Cortex of kidney (tissue), 1 donor: ENCODE results near the gene PATJ.

ENCODE experiments used
- DNase-seq: peaks from one replicate; lab custom pipeline; 2025; lab: John Stamatoyannopoulos, UW

The PATJ gene

DNA sequence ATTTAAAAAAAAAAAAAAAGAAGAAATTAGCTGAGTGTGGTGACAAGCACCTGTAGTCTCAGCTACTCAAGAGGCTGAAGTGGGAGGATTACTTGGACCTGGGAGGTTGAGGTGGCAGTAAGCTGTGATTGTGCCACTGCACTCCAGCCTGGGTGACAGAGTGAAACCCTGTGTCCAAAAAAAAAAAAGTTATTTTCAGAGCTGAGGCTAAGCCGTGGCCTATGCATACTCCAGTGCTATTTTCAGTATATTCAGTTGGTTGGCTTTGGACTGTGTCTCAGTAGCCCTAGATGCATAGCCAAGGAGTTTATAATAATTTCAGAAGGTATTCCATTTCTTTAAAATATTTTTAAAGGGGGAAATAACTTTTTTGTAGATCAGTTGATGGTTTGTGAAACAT lies 311.9 kb downstream of the PATJ start:
- DNase-seq, result no peak

DNA sequence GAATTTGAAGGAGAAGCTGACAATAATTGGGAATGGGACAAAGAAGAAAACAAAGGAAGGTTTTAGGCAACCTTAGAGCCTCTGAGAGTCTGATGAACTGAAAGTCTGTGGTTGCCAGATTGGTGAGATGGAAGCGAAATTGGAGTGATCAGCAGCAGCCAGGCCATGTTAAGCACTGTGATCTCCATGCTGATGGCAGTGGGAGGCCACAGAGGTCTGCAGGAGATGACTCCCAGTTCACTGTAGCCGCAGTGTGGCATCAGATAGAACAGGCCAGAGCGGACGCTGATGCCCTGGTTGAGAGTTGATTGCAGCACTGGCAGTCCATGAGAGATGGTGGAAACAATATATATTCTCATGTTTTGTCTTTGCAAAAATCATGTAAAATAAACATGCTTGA lies 314.9 kb downstream of the PATJ start:
- DNase-seq, result no peak

DNA sequence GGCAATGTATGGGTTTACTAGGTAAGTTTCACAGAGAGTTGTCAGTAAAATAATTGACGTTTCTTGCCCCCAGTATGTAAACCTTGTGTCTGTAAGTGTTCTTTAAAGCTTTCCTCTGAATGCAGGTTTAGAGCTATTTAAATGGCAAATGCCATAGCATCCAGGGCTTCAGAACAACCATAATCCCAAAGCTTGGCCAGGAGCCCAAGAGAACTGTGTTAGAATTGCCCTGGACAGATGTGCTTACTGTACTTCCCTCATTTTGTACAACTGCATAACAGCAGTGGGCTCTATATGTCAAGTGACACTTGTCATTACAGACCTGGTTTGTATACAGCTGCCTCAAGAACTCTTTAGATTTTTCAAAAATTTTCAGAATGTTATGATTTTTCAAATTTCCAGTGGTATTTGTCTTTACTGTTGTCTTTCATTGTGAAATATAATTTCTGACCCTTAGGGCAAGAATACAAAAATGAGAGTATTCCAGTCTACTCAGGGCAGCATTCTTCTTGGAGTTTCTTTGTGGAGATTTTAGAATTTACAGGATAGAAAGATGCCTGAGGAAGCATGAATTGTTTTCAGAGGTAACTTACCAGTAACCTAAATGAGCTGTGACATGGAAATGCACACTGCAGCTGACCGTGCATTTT lies 315.5 kb downstream of the PATJ start:
- DNase-seq, result no peak

DNA sequence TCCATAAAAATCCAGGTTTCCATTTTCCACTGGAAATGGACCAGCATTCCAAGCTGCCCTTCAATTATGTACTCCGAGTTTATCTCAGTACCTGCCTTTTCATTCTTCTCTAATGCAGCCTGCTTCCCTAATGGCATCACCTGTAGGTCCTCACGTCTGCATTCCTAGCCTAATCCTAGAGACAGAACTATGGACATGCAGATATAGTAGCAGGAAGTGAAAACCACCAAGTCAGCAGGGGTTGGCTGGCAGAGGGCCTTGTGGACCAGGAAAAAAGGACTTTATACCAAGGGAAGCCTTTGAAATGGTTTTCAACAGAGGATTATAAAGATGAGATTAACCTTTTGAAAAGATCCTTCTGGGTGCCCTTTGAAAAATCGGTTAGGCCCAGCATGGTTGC lies 316.7 kb downstream of the PATJ start:
- DNase-seq, result no peak

DNA sequence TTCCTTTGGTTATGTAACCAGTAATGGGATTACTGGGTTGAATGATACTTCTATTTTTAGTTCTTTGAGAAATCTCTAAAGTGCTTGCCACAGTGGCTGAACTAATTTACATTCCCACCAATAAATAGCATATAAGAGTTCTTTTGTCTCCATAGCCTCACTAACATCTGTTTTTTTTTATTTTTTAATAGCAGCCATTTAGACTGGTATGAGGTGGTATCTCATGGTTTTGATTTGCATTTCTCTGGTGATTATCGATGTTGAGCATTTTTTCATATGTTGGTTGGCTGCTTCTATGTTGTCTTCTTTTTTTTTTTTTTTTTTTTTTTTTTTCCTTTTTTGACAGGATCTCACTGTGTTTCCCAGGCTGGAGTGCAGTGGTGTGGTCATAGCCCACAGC lies 319.8 kb downstream of the PATJ start:
- DNase-seq, result no peak

DNA sequence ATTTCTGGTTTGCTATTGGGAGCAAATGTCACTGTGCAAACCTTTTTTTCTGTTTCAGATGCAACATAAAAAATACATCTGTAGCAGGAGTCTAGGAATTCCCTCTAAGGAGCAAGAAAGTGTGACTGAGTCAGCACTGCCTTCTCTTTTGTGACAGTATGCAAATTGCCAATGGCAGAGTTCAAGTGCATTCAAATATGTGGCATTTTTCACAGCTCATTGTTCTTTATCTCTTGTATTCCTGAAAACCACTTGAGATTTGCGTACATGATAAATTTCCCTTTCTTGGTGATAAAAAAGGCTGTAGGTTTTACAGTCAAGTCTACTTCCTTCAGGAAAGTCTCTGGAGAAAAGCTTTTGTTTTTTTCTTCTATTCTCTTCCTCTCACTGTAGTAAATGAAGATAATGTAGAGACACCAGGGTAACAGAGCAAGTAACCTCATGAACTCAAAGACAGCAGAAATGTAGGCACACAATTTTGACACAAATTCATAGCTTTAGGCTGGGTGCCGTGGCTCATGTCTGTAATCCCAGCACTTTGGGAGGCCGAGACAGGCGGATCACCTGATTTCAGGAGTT lies 322.6 kb downstream of the PATJ start:
- no peak for DNase-seq

DNA sequence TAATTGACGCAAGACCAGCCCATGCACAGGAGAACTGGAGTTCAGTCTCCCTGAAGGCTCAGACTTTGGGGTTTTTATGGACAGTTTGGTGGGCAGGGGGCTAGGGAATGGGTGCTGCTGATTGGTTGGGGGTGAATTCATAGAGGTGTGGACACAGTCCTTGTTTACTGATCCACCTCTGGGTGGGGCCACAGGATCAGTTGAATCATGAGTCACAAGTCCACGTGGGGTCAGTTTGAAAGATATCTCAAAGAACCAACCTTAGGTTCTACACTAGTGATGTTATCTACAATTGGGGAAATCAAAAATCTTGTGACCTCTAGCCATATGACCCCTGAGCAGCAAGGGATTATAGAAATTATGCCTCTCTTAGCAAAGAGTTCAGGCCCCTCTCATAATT lies 324.4 kb downstream of the PATJ start:
- DNase-seq, result no peak

DNA sequence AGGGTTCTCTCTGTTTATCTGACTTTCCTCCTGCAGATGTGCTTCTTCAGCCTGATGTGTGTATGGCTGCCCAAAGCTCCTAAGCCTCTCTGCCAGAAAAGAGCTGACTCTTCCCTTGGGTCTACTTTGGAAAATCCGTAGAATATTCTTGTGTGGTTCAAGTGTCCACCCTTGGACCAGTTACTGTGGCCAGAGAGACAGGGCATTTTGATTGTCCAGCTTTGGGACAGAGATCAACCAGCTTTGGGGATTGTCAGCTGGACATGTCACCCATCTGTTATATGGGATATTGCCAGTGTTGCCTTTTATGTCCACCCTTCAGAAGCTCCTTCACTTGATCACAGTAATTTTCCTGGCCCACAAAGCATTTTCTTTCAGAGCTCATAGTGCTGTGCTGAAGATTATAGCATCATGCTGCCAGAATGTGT lies 326.1 kb downstream of the PATJ start:
- DNase-seq, result no peak

DNA sequence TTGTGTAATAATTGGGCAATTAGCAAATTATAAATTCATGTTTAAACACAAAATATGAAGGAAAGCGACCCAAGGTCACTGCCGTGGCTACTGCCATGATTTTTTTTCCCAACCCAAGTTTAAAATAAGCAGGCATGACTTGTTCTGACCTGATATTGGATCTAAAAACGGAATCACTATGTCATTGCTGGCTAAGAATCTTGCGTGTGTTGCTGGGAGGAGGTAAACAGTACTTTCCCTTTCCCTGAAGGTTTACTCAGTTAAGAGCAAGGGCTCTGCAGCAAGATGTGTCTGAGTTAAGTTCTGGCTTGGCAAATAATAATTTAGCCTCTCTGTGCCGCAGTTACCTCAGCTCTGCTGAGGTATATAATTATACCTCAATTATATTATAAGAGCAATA lies 326.7 kb downstream of the PATJ start:
- no peak for DNase-seq

DNA sequence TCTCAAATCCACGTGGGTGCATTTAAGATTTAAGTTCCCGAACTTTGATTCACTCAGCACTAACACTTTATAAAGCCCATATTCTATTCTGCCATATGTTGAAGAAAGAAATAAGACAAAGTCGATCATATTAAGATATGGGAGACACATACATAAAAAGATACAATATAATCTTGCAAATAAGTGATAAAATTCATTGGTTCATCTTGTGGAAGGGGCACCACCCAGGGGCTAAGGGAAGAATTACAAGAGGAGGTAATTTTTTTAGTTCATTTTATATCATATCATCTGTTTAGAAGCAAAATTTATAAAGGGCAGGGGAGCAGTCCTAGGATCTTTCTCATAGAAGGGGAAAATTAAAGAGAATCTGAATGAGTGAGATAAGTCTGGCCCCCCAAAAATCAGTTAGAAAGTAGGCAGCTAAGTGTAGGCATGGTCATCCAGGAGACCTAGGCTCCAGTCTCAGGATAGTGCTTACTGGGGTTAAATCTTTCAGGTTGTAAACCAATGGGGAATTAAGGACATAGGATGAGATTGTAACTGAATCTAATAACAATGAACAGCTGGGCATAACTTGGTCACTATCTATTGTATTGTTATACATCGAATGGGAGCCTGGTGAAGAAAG lies 328.2 kb downstream of the PATJ start:
- no peak for DNase-seq

DNA sequence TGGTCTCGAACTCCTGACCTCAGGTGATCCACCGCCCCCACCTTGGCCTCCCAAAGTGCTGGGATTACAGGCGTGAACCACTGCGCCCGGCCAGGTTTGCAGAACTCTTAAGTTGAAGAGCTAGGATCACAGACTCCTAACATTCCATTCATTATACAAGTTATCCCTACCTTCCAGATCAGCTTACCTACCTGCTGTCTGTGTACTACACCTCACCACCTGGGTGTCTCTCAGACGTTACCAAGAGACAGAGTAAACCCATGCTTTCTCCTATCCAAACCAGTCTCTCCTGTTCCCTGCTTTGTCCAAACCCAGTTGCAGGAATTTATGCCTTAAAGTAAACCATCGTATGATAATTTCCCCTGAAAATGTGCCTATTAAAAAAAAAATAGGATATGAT lies 329.4 kb downstream of the PATJ start:
- DNase-seq, result no peak

DNA sequence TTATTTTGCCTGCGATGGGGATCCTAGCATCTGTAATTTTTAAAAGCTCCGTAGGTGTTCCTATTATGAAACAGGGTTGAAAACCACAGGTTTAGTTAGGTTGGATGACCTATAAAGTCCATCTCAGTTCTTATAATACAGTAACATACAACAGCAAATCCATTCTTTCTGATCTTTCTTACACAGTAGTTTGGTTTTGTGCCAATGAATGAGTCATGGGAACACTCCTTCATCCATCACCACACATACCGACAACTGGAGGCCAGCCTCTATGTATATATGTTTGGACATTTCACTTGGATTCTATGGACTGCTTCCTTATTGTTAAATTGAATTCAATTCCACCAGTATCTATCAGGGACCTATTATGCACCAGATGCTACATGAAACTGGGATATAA lies 334.0 kb downstream of the PATJ start:
- DNase-seq, result no peak

DNA sequence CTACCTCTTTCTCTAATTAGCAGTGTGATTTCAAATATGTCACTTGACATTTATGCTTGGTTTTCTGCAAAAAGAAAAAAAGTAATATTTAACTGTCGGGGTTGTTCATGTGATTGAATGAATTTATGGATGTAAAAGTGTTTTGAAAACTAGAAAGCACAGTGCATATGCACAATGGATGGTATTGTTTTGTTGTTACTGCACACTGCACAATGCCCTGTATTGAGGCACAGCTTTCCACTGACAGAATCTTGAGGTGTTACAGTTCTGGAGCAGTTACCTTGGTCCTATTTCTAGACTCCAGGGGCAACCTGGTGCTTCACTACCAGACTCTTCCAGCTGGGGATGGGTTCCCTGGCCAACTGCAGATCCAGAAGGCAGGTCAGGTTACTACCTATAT lies 335.5 kb downstream of the PATJ start:
- DNase-seq, result no peak

DNA sequence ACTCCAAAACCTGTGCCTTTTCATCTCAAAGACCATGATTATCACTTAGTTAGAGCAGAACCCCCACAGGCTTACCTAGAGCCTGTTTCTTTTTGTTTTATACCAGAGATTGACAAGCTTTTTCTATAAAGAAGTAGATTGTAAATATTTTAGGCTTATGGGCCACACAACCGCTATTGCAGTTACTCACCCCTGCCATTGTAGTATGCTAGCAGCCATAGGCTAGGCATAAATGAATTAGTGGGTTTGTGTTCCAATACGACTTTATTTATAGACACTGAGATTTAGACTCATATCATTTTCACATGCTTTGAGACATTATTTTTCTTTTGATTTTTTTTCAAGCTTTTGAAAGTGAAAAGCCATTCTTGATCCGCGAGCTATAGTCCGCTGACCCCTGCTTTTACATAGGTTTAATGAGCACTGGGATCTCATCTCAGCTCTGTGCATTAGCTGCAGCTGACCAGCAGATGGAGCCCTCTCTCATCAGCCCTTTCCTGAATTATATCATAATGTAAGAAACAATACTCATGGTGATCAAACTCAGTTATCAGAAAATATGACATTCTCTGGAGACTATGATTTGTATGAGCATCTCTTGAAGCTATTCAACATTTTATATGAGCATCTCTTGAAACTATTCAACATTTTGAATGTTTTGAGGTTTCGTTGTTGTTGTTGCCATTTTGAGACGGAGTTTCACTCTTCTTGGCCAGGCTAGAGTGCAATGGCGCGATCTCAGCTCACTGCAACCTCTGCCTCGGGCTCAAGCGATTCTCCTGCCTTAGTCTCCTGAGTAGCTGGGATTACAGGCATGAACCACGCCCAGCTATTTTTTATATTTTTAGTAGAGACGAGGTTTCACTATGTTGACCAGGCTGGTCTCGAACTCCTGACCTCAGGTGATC lies 340.4 kb downstream of the PATJ start:
- no peak for DNase-seq

DNA sequence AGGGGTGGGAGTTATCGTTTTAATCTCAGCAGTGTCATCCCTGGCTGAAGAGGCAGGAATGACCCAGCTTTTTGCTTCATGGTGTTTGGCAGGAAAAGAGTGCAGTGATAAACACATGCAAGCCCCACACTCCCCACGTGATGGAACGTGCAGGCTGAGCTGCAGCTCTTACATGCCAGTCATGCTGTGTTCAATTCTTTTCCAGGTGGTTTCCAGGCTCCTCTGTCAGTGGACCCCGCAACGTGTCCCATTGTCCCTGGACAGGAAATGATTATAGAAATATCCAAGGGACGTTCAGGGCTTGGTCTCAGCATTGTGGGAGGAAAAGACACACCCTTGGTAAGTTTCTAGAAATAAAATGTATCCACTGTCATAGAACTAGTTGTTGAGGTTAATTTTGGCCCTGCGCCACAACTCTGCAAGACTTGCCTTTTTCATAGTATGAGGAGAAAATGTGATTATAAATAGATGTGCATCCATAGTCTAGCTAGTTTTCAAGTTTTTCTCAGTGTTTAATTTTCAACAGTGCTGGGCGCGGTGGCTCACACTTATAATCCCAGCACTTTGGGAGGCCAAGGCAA lies 342.1 kb downstream of the PATJ start:
- DNase-seq, result no peak

DNA sequence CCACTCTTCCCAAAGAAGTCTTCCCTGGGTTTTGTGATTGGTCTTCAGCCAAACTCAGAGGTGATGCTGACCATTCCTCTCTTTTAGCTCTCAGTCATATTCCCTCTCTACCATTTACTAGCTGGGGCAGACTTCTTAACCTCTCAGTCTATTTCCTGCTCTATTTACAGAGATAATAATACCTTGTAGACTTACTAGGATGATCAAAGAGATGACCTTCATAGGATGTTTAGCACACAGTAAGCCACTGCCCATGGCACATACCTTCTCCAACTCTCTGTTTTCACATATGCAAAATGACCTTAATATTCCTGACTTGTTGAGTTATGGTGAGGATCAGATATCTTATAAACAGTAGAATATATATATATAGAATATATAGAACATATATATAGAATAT lies 346.2 kb downstream of the PATJ start:
- DNase-seq, result no peak

DNA sequence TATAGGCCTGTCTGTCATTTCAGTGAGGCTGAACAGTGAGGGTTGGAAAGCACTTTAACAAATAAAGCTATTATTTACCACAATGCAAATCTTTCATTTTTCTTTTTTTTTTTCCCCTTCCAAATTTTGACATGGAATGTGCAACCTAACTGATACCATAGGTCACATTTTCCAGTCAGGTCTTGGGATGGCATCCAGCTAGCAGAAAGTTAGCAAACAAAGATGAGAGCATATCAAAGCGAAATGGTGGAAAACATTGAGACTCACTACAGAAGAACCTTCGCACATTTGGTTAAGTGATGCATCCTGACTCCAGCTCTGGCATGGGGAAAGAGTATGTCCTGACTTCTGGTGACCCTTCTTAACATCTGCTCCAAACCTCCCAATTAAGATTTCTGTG lies 347.3 kb downstream of the PATJ start:
- DNase-seq, result no peak

DNA sequence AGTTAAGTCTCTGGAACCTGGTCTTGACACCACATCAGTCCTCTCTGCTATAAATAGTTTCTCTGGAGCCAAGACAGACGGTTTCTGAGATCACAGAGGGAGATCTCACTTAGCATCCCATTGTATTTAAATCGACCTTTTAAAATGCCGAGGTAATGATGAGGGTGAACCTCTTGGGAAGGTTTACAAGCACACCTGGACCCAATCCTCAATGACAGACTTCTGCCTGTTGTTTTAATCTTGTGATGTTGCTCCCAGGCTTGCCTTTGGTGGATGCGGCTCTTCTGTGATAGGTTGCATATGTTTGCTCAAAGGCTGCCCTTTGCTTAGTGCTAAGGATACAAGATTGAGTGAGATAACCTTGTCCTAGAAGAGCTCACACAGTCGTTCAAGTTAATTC lies 347.7 kb downstream of the PATJ start:
- DNase-seq, result no peak

DNA sequence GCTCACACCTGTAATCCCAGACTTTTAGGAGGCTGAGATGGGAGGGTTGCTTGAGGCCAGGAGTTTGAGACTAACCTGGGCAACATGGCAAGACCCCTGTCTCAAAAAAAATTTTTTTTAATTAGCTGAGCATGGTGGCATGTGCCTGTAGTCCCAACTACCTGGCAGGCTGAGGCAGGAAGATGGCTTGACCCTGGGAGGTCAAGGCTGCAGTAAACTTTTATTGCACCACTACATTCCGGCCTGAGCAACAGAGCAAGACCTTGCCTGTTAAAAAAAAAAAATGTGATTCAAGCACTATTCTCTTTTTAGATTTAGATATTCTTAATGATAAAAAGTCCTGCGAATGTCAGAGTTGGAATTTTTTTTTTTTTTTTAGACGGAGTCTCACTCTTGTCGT lies 349.8 kb downstream of the PATJ start:
- no peak for DNase-seq

DNA sequence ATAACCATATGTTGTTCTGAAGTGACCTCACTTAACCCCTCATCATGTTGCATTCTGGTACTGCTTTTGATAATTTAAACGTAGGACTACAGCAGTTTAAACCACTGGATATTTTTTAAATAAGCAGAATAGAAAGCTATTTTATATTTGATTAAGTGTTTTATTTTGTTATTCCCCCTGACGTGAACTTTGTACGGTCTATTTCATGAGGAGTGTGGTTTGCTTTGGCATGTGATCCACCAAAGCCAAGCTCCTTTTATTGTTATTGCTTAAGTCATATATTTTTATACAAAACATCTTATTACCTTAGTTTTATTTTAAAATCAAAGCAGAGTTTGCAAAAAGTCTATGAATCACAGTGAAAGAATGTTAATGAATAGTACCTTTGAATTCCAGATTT lies 351.0 kb downstream of the PATJ start:
- DNase-seq, result no peak

DNA sequence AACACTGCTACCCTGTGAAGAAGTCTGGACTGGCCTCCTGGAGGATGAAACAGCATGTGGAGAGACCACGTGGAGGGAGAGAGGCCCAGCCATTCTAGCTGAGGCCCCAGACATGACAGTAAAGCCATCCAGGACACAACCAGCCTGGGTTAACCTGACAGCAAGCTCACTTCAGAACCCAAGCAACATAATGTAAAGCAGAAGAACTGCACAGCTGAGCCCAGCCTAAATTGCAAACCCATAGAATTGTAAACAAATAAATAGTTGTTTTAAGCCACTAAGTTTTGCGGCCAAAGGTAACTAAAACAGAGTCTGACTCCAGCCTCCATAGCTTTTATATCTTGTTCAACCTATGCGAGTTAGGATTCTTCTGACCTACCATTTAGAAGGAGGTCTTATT lies 355.2 kb downstream of the PATJ start:
- DNase-seq, result no peak

DNA sequence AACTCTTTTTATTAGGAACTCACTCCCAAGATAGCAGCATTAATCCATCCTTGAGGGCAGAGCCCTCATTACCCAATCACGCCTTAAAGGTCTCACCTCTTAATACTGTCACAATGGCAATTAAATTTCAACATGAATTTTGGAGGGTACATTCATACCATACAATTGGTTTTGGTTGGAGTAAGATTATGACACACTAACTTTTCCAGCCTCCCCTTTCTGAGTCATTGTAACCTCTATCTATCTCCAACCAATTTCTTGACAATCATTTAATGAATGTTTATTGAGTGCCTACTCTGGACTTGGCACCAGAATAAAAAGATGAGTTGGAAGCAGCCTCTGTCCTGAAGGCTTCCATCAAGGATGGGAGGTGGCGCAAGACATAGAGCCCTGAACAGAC lies 358.2 kb downstream of the PATJ start:
- no peak for DNase-seq

DNA sequence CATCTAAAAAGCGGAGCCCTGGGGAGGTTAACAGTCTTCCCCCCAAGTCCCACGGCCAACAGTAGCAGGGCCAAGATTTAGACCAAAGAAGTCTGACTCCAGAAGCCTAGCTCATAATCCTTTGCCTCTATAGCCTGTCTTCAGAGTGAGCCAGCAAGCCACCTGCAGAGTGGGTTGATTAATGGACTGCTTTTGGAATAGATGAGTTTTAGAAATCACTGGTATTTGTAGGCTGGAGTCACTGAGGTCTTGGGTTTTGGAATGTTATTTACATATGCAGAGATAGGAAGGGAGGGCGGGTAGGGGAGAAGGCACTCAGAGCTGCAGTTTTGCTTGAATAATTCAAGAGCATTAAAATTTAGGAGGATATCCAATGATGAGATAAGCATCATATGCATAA lies 361.6 kb downstream of the PATJ start:
- no peak for DNase-seq
